ENCODE results near the gene APEH.

Gene APEH

GRCh38 chr3:49669352-49669751, 4.8 kb upstream of the APEH start:
- DNase-seq, result no peak
- H3K9me3 ChIP-seq (ENCODE audit: severe bottlenecking), result no peaks in the 10 kb centered on the region
- H3K4me3 ChIP-seq (ENCODE audit: low read depth, low read length), result no peak overlapping the region
- H3K27ac ChIP-seq, result no peak overlapping the region
- H3K27me3 ChIP-seq (ENCODE audit: insufficient read depth, low read depth, severe bottlenecking), result no peaks in the 10 kb centered on the region
- no peak for TF ChIP-seq CTCF (IDR thresholded peaks at IDR 0.05; ENCODE audit: low read depth, low read length)
- H3K36me3 ChIP-seq, result peaks cover 3% of the 10 kb centered on the region; the same call in 1 of the 2 replicates

- DNase-seq, result no peak
- H3K9me3 ChIP-seq (ENCODE audit: severe bottlenecking), result no peaks in the 10 kb centered on the region
- no peak overlapping the region for H3K4me3 ChIP-seq (ENCODE audit: low read depth, low read length)
- no peak for TF ChIP-seq CTCF (IDR thresholded peaks at IDR 0.05; ENCODE audit: low read depth, low read length)
- no peak overlapping the region for H3K27ac ChIP-seq
- no peaks in the 10 kb centered on the region for H3K27me3 ChIP-seq (ENCODE audit: insufficient read depth, low read depth, severe bottlenecking)
- peaks cover 5% of the 10 kb centered on the region for H3K36me3 ChIP-seq
These were observed 3.2 kb upstream of the APEH start for GRCh38 chr3:49670940-49671290.

GRCh38 chr3:49671291-49672288, 2.6 kb upstream of the APEH start:
- no peak overlapping the region for H3K27ac ChIP-seq
- H3K27me3 ChIP-seq (ENCODE audit: insufficient read depth, low read depth, severe bottlenecking), result no peaks in the 10 kb centered on the region
- H3K36me3 ChIP-seq, result peaks cover 11% of the 10 kb centered on the region
- peak; percentile 97 for TF ChIP-seq CTCF (IDR thresholded peaks at IDR 0.05; ENCODE audit: low read depth, low read length)
- no peak overlapping the region for H3K4me3 ChIP-seq (ENCODE audit: low read depth, low read length)
- DNase-seq, result peak; percentile 77
- H3K9me3 ChIP-seq (ENCODE audit: severe bottlenecking), result no peaks in the 10 kb centered on the region

GRCh38 chr3:49673121-49673714, 933 bp upstream of the APEH start:
- TF ChIP-seq CTCF (IDR thresholded peaks at IDR 0.05; ENCODE audit: low read depth, low read length), result no peak
- Histone ChIP-seq H3K27me3 (ENCODE audit: insufficient read depth, low read depth, severe bottlenecking) (no peaks in the 10 kb centered on the region), H3K27ac (peak overlapping the region; percentile 97), H3K4me3 (ENCODE audit: low read depth, low read length) (peak overlapping the region; percentile 83), H3K36me3 (peaks cover 28% of the 10 kb centered on the region), H3K9me3 (ENCODE audit: severe bottlenecking) (no peaks in the 10 kb centered on the region)
- no peak for DNase-seq

- Histone ChIP-seq H3K27ac (peak overlapping the region; percentile 97), H3K36me3 (peaks cover 39% of the 10 kb centered on the region), H3K9me3 (ENCODE audit: severe bottlenecking) (no peaks in the 10 kb centered on the region), H3K27me3 (ENCODE audit: insufficient read depth, low read depth, severe bottlenecking) (no peaks in the 10 kb centered on the region), H3K4me3 (ENCODE audit: low read depth, low read length) (peak overlapping the region; percentile 83)
- peak; percentile 35 for DNase-seq
- no peak for TF ChIP-seq CTCF (IDR thresholded peaks at IDR 0.05; ENCODE audit: low read depth, low read length)
These were observed 389 bp downstream of the APEH start for GRCh38 chr3:49674497-49674983.
